GM12801 (cell line): Measurements from ENCODE around the gene PBX3.

Experiments
- TF ChIP-seq, protein P1 (sequence below): IDR thresholded peaks from one replicate; pipeline ENCODE4 v1.5.1; 2011; ENCODE audit warnings: control low read depth; ENCODE audit not compliant: insufficient read length; ENCODE audit errors: extremely low read depth

Gene PBX3

DNA sequence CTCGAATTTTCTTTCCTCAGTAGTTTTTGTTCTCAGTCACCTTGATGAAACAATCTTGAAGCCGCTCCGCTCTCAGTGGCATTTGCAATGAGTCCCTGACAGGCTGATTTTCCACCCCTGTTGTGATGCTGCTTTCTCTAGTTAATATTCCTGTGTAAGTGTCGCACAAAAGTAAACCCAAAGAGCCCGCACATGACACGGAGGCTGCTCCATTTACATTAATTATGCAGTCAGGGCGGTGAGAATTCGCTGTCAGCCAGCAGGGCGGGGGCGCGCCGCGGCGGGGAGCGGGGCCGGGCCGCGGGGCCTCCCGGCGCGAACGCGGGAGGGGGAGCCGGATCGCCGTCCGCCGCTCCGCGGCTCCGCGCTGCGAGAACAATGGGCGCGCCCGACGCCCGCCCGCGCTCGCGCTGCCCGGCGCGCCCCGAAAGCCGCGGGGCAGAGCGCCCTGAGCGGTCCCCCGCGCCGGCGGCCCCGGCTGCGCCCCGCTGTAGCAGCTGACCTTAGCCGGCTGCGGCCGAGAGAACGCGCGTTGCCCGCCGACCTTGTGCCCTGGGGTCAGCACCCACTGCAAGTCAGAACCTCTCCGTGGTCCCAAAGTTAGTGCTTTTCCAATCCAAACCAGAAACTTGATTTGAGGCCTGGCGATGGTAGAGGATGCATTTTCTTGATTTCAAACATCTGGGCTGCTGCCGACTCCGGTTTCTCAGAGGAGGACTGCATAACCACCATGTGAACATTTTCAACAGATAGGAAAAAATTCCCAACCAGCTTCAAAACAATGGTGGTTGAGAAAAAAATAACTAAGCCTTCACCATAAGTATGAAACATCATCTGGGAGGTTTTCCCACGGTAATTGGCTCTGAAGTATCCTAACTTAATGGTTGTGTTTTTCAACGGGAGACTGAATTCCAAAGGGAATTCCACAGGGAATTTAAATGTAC is 142.6 kb downstream of the PBX3 start:
- TF ChIP-seq, protein P1, sequence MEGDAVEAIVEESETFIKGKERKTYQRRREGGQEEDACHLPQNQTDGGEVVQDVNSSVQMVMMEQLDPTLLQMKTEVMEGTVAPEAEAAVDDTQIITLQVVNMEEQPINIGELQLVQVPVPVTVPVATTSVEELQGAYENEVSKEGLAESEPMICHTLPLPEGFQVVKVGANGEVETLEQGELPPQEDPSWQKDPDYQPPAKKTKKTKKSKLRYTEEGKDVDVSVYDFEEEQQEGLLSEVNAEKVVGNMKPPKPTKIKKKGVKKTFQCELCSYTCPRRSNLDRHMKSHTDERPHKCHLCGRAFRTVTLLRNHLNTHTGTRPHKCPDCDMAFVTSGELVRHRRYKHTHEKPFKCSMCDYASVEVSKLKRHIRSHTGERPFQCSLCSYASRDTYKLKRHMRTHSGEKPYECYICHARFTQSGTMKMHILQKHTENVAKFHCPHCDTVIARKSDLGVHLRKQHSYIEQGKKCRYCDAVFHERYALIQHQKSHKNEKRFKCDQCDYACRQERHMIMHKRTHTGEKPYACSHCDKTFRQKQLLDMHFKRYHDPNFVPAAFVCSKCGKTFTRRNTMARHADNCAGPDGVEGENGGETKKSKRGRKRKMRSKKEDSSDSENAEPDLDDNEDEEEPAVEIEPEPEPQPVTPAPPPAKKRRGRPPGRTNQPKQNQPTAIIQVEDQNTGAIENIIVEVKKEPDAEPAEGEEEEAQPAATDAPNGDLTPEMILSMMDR: no peak

DNA sequence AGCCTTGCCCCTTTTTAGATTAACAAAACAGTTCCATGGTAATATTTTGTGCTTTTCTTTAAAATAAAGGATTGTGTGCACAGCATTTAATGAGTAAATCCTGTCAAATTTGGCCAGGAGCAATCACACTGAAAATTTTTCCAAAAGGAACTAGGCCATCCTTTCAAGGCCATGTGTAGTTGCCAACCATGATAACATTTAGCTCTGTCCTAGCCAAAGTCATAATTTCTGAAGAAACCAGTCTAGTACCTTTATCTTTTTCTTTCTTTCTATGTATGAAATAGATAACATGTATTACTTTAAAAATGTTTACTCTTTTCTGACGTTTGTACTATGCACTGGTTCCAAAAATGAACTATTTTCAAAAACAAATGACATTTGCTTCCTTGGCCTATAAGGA is 143.7 kb downstream of the PBX3 start:
- TF ChIP-seq, protein P1: no peak

DNA sequence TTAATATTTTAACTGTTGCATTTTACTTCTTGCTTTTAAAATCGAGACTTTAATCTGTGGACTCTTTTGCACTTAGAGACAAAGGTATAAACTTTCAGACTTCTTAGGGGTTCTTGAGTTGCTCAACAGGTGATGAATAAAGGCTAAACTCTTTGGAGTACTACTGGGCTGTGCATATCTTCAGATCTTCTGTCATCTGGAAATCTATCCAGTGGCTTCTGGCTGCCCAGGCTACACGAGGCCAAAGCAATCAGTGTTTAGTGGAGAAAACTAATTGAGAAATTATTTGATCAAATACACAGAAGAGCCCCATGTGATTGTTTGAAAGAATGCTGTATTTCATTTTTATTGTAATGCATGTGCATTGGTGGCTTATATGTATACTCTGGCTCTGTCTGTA is 146.1 kb downstream of the PBX3 start:
- TF ChIP-seq, protein P1: no peak

DNA sequence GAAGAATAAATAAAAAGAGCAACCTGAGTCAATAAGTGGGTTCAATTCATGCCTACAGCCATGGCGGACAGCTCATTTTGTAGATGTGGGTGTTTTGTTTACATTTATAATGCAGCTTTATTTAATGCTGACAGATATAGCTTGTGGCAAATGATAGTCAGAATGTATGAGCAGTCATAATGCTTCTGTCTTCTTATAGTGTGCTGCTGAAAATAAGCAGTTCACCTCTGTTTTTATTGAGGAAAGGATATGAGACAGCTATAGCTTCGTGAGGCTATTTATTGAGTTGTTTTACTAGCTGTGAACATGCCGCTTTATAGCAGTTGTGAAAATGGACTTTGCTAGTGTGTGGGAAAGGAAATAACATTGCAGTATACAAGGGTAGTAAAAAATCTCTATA is 147.4 kb downstream of the PBX3 start:
- TF ChIP-seq, protein P1: no peak

- TF ChIP-seq, protein P1: no peak
These were observed 149.2 kb downstream of the PBX3 start for GRCh38 chr9:125896404-125896803.

- TF ChIP-seq, protein P1: no peak
These were observed 149.8 kb downstream of the PBX3 start for GRCh38 chr9:125896964-125897363.

GRCh38 chr9:125897481-125897880 is 150.3 kb downstream of the PBX3 start:
- TF ChIP-seq, protein P1: no peak
